ENCODE data around the gene TRIM72. TPM values are rescaled to one million over a fixed set of nuclear protein-coding genes. Genes with fewer than 3 reads are reported as not detected.

Gene TRIM72
- total and polyA plus RNA-seq, 9 of the 15 experiments (the other 6 are each of a cell fraction or from before 2014, with no cell fraction given) = under 0.01 TPM; not detected in 8

DNA sequence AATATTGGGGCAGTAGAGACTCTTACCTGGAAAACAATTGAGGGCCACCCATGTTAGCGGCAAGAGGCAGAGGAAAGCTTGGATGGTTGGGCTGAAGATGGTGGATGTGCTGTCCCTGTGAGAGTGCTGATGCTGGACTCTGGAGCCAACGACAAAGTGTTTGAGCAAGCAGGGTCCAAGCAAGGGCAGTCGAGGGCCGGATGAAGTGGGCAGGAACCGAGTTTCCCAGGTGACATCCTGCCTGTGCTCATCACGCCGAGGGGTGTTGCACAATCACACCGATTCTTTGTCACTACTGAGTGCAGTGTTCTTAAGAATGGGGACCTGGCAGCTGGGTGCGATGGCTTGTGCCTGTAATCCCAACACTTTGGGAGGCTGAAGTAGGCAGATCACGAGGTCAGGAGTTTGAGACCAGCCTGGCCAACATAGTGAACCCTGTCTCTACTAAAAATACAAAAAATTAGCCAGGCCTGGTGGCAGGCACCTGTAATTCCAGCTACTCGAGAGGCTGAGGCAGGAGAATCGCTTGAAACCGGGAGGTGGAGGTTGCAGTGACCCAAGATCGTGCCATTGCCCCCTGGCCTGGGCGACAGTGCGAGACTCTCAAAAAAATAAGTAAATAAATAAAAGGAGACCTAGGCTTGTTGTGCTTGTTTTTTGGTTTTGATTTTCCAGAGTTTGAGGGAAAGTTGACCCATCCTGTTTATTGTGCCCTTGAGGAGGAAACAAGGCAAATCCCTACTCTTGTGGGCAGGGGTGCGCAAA, 17.4 kb upstream of the TRIM72 start (continued):
- TF ChIP-seq, protein P1, sequence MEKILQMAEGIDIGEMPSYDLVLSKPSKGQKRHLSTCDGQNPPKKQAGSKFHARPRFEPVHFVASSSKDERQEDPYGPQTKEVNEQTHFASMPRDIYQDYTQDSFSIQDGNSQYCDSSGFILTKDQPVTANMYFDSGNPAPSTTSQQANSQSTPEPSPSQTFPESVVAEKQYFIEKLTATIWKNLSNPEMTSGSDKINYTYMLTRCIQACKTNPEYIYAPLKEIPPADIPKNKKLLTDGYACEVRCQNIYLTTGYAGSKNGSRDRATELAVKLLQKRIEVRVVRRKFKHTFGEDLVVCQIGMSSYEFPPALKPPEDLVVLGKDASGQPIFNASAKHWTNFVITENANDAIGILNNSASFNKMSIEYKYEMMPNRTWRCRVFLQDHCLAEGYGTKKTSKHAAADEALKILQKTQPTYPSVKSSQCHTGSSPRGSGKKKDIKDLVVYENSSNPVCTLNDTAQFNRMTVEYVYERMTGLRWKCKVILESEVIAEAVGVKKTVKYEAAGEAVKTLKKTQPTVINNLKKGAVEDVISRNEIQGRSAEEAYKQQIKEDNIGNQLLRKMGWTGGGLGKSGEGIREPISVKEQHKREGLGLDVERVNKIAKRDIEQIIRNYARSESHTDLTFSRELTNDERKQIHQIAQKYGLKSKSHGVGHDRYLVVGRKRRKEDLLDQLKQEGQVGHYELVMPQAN (IDR thresholded peaks at IDR 0.05; ENCODE audit: borderline replicate concordance) = no peak
- TF ChIP-seq ILF3 (IDR thresholded peaks at IDR 0.05; ENCODE audit: borderline replicate concordance) = no peak
- TF ChIP-seq, protein P2, sequence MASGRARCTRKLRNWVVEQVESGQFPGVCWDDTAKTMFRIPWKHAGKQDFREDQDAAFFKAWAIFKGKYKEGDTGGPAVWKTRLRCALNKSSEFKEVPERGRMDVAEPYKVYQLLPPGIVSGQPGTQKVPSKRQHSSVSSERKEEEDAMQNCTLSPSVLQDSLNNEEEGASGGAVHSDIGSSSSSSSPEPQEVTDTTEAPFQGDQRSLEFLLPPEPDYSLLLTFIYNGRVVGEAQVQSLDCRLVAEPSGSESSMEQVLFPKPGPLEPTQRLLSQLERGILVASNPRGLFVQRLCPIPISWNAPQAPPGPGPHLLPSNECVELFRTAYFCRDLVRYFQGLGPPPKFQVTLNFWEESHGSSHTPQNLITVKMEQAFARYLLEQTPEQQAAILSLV (tag; IDR thresholded peaks at IDR 0.05) = no peak
- TF ChIP-seq MCM5 (IDR thresholded peaks at IDR 0.05; ENCODE audit: low read depth) = no peak
- TF ChIP-seq, protein P3, sequence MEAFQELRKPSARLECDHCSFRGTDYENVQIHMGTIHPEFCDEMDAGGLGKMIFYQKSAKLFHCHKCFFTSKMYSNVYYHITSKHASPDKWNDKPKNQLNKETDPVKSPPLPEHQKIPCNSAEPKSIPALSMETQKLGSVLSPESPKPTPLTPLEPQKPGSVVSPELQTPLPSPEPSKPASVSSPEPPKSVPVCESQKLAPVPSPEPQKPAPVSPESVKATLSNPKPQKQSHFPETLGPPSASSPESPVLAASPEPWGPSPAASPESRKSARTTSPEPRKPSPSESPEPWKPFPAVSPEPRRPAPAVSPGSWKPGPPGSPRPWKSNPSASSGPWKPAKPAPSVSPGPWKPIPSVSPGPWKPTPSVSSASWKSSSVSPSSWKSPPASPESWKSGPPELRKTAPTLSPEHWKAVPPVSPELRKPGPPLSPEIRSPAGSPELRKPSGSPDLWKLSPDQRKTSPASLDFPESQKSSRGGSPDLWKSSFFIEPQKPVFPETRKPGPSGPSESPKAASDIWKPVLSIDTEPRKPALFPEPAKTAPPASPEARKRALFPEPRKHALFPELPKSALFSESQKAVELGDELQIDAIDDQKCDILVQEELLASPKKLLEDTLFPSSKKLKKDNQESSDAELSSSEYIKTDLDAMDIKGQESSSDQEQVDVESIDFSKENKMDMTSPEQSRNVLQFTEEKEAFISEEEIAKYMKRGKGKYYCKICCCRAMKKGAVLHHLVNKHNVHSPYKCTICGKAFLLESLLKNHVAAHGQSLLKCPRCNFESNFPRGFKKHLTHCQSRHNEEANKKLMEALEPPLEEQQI (IDR thresholded peaks at IDR 0.05) = no peak
- peak; percentile 38 for TF ChIP-seq RBFOX2 (IDR thresholded peaks at IDR 0.05; ENCODE audit: low read depth, low read length)
- TF ChIP-seq MYNN (IDR thresholded peaks at IDR 0.05) = peak; percentile 63; the same call in 1 of the 2 replicates
- TF ChIP-seq MYNN (CRISPR knock-in tag; IDR thresholded peaks at IDR 0.05) = no peak
- TF ChIP-seq ZNF121 (CRISPR knock-in tag; conservative IDR thresholded peaks at IDR 0.05) = no peak
- TF ChIP-seq, protein P4, sequence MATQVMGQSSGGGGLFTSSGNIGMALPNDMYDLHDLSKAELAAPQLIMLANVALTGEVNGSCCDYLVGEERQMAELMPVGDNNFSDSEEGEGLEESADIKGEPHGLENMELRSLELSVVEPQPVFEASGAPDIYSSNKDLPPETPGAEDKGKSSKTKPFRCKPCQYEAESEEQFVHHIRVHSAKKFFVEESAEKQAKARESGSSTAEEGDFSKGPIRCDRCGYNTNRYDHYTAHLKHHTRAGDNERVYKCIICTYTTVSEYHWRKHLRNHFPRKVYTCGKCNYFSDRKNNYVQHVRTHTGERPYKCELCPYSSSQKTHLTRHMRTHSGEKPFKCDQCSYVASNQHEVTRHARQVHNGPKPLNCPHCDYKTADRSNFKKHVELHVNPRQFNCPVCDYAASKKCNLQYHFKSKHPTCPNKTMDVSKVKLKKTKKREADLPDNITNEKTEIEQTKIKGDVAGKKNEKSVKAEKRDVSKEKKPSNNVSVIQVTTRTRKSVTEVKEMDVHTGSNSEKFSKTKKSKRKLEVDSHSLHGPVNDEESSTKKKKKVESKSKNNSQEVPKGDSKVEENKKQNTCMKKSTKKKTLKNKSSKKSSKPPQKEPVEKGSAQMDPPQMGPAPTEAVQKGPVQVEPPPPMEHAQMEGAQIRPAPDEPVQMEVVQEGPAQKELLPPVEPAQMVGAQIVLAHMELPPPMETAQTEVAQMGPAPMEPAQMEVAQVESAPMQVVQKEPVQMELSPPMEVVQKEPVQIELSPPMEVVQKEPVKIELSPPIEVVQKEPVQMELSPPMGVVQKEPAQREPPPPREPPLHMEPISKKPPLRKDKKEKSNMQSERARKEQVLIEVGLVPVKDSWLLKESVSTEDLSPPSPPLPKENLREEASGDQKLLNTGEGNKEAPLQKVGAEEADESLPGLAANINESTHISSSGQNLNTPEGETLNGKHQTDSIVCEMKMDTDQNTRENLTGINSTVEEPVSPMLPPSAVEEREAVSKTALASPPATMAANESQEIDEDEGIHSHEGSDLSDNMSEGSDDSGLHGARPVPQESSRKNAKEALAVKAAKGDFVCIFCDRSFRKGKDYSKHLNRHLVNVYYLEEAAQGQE (IDR thresholded peaks at IDR 0.05; ENCODE audit: borderline replicate concordance) = peak; percentile 34
- TF ChIP-seq, protein P4 (CRISPR knock-in tag; IDR thresholded peaks at IDR 0.05; ENCODE audit: low read depth) = no peak
- TF ChIP-seq POLR2G (IDR thresholded peaks at IDR 0.05; ENCODE audit: low read depth, low read length) = peak; percentile 60
- no peak for TF ChIP-seq TRIM28 (IDR thresholded peaks at IDR 0.05)
- no peak for TF ChIP-seq NFRKB (IDR thresholded peaks at IDR 0.05; ENCODE audit: low read depth)
- TF ChIP-seq SP2 (IDR thresholded peaks at IDR 0.05; ENCODE audit: extremely low read depth, low read depth, low read length, poor library complexity, severe bottlenecking) = no peak

Data from K562 (cell line).